HG02763 (cell line): ENCODE data around the gene AOPEP.
"Not testable (repeated sequence)": the region's sequence is repeated elsewhere in the genome, so short reads cannot be mapped to it uniquely, and the experiment has no call there.

ENCODE experiments used
- ATAC-seq: cut with Tn5 transposase; IDR thresholded peaks from one replicate; pipeline ENCODE4 v1.9.1; 2021; ENCODE audit warnings: mild to moderate bottlenecking, moderate library complexity; ENCODE audit not compliant: unreplicated experiment

The AOPEP gene

GRCh38 chr9:94830071-94830604, 103.6 kb downstream of the AOPEP start:
- not testable (repeated sequence) for ATAC-seq

DNA sequence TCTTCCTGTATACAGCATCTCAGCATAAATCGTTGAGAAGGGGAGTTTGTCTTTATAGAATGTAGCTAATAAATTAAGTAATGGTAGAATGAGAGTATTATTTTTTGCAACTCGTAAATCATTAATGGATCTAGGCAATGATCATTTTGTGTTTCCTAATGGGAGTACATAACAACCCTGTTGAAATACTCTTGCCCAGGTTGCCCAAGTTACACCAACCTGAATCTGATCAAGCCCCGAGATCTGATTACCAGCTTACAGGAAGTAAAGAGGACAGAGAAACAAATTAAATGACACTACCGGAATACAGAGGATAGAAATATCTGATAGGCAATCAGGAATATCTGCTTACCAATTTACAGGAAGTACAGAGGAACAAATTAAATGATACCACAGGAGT, 107.3 kb downstream of the AOPEP start:
- ATAC-seq: no peak

DNA sequence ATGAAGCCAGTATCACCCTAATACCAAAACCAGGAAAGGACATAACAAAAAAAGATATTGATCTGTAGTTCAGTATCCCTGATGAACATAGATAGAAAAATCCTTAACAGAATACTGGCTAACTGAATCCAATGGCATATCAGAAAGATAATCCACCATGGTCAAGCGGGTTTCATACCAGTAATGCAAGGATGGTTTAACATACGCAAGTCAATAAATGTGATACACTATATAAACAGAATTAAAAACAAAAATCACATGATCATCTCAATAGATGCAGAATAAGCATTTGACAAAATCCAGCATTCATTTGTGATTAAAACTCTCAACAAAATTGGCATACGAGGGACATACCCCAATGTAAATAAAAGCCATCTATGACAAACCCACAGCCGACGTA, 110.9 kb downstream of the AOPEP start:
- no peak for ATAC-seq

- ATAC-seq: no peak
Observed at GRCh38 chr9:94839398-94839797, 112.9 kb downstream of the AOPEP start.

DNA sequence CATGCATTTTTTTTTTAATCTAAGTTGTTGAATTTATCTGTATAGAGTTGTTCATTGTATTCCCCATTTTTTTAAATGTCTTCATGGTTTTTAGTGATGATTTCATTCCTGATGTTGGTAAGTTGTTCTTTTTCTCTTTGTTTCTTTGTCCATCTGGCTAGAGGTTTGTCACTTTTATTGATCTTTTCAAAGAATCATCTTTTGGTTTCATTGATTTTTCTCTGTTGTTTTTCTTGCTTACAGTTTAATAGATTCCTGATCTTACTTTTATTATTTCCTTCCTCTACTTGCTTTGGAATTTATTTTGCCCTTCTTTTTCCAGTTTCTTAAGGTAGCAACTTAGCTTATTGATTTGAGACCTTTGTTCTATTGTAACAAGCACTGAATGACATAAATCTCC, 114.2 kb downstream of the AOPEP start:
- no peak for ATAC-seq

DNA sequence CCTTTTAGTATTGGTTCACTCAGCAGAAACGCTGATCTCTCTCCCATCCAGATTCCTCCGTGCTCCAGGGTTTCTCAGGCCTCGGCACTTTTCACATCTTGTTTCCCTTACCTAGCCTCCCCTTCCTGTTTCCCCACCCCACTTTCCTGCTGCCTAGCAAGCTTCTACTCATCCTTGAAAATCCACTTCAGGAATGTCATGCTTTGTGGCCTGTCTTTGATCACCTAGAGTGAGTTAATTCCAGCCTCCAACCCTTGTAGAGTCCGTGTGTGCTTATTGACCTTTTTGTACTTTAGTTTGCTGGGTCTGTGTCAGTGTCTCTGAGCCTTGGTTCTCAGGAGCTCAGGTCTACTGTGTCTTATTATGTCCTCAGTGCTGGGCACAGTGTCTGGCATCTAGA, 116.6 kb downstream of the AOPEP start:
- no peak for ATAC-seq

GRCh38 chr9:94846739-94847138, 120.2 kb downstream of the AOPEP start:
- ATAC-seq: no peak

DNA sequence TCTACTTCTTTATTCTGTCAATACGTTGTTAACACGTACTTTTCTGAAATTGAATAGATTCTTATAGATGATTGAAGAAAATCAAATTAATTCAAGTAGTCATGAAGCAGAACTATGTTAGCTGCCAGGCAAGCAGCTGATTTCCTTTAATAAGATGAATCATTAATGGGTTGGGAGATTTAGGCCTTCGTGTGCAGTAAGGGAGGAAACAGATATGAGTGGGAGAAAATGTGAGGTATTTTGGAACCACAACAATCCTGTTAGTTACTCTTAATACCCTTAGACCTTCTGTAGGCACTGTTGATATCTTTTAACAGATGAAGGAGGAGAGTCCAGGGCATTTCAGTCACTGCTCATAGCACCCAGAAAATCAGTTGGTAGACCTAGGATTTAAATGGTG, 121.0 kb downstream of the AOPEP start:
- ATAC-seq: no peak

DNA sequence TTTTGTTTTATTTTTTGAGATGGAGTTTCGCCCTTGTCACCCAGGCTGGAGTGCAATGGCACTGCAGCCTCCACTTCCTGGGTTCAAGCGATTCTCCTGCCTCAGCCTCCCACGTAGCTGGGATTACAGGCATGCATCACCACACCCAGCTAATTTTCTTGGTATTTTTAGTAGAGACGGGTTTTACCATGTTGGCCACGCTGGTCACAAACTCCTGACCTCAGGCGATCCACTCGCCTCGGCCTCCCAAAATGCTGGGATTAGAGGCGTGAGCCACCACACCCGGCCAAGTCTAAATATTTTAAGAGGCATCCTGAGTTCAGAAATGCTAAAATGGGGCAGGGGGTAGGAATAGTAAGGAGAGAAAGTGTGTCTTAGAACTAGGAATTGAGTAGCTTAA, 122.3 kb downstream of the AOPEP start:
- ATAC-seq: not testable (repeated sequence)

DNA sequence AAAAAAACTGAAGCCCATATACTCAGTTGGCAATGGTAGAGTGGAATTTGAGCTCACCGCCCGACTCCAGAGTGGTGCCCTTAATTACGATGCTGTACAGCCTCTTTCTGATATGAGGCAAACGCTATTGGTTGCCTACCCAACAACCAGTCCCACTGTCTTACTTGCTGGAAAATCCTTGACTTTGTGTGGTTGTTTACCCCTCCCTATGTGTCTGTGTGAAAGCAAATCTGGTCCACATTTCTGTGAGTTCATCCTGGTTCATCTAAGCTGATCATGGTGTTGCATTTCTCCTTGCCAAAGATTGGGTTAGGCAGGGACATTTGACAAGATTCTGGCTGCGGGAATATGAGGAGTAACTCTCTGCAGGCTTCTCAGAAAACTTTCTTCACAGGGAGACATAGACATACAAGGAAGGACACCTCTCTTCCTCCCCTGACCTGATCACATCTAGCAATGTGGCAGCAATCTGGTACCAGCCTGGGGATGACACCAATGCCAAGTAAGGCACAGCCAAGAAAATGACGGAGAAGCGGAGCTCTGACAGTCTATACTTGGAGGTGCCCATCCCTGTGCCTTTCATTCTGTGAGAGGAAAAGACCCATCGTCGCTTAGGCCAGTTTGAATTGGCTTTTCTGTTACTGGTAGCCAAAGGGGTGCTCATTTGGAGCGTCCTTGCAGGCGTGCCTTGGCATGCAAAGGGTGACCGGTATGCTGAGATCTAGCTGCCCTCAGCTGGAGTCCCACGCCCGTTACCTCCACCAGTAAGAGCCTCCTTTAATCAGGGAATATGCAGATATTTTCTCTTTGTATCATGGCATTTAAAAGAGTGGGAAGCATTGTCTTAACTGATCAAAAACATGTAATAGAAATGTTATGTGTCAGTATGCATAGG, 124.3 kb downstream of the AOPEP start:
- ATAC-seq: no peak

GRCh38 chr9:94851467-94851866, 125.0 kb downstream of the AOPEP start:
- no peak for ATAC-seq

DNA sequence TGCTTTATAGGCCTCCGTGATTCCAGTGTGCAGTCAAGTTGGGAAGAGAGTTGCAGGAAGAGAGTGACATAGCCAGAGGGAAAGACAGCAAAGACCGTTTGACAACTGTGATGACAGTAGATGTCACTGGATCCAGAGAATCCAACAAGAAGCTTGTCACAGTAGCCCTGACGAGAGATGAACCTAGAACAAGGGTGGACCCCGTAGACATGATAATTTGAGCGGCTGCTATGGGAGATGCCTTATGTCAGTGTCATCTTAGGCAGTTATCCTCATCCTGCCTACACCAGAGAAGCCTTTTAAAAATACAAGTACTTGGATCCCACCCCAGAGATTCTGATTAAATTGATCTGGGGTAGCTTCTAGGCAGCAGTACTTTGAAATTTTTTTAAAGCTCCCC, 125.4 kb downstream of the AOPEP start:
- ATAC-seq: no peak

GRCh38 chr9:94852373-94852772, 125.9 kb downstream of the AOPEP start:
- no peak for ATAC-seq

- no peak for ATAC-seq
Observed at GRCh38 chr9:94853887-94854286, 127.4 kb downstream of the AOPEP start.

- no peak for ATAC-seq
Observed at GRCh38 chr9:94855903-94856302, 129.4 kb downstream of the AOPEP start.

DNA sequence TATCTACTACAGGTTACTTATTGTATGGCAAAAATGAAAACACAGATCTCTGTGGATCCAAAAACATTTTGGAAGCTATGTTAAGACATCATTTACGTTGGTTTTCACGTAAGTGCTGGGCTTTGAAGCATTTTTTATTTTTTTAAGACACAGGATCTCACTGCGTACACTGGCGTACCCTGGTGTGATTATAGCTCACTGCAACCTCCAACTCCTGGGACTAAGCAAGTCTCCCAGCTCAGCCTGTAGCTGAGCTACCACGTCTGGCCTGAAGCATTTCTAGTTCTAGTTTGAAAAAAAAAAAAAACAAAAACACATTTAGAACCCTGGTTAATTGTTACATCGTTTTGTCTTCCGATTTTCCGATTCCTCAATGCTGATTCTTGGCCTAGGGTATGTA, 131.3 kb downstream of the AOPEP start:
- no peak for ATAC-seq

DNA sequence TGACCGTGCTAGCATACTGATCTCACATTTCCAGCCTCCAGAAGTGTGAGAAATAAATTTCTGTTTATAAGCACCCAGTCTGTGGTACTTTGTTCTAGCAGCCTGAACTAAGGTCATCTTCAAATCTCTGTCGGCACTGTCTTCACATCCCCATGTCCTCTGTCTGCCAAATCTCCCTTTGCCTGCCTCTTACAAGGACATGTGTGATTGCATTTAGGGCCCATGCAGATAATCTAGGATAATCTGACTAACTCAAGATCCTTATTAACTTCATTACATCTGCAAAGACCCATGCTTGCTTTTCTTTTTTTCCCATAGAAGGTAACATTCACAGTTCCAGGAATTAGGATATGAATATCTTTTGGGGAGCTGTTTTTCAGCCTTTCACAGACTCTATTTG, 132.7 kb downstream of the AOPEP start:
- no peak for ATAC-seq

GRCh38 chr9:94859891-94860290, 133.4 kb downstream of the AOPEP start:
- no peak for ATAC-seq

GRCh38 chr9:94860678-94861588, 134.4 kb downstream of the AOPEP start:
- ATAC-seq: peak; percentile 92

GRCh38 chr9:94861589-94862272, 135.2 kb downstream of the AOPEP start:
- ATAC-seq: no peak

- no peak for ATAC-seq
Observed at GRCh38 chr9:94864196-94864595, 137.7 kb downstream of the AOPEP start.
